Nephron (organoid): ENCODE data around the gene RAB39A.
"Not testable (repeated sequence)": the region's sequence is repeated elsewhere in the genome, so short reads cannot be mapped to it uniquely, and the experiment has no call there.

ENCODE experiments used
- H3K27ac Mint-ChIP-seq, 3 experiments: 2 replicates each; pipeline ENCODE4 v1.8.0; 2020; ENCODE audit warnings: mixed read lengths in 3 of 3, mild to moderate bottlenecking in 2 of 3, moderate library complexity in 1 of 3
- H3K27me3 Mint-ChIP-seq: 2 replicates; pipeline ENCODE4 v1.8.0; 2021; ENCODE audit warnings: low read depth, mild to moderate bottlenecking, moderate library complexity, mixed read lengths
- H3K36me3 Mint-ChIP-seq: 2 replicates; pipeline ENCODE4 v1.8.0; 2020; ENCODE audit warnings: low read depth, mixed read lengths
- H3K4me1 Mint-ChIP-seq: 2 replicates; pipeline ENCODE4 v1.8.0; 2020; ENCODE audit warnings: mixed read lengths
- H3K4me3 Mint-ChIP-seq, 3 experiments: 2 replicates each; pipeline ENCODE4 v1.8.0; 2020; ENCODE audit warnings: mild to moderate bottlenecking in 3 of 3, mixed read lengths in 3 of 3, moderate library complexity in 2 of 3
- H3K9me3 Mint-ChIP-seq: 2 replicates; pipeline ENCODE4 v1.8.0; 2020; ENCODE audit warnings: mixed read lengths
- TF ChIP-seq, protein P1 (sequence below), 3 experiments: fragments of 200-600 bp; sonication (generic); IDR thresholded peaks; one replicate each; pipeline ENCODE4 v1.5.0; 2021; ENCODE audit warnings: antibody characterized with exemption in 3 of 3; ENCODE audit not compliant: unreplicated experiment in 3 of 3

The RAB39A gene

GRCh38 chr11:107915229-107915628, 13.0 kb upstream of the RAB39A start:
- Mint-ChIP-seq H3K4me1 (no peaks in the 10 kb centered on the region), H3K27ac (no peak overlapping the region)
- TF ChIP-seq, protein P1, sequence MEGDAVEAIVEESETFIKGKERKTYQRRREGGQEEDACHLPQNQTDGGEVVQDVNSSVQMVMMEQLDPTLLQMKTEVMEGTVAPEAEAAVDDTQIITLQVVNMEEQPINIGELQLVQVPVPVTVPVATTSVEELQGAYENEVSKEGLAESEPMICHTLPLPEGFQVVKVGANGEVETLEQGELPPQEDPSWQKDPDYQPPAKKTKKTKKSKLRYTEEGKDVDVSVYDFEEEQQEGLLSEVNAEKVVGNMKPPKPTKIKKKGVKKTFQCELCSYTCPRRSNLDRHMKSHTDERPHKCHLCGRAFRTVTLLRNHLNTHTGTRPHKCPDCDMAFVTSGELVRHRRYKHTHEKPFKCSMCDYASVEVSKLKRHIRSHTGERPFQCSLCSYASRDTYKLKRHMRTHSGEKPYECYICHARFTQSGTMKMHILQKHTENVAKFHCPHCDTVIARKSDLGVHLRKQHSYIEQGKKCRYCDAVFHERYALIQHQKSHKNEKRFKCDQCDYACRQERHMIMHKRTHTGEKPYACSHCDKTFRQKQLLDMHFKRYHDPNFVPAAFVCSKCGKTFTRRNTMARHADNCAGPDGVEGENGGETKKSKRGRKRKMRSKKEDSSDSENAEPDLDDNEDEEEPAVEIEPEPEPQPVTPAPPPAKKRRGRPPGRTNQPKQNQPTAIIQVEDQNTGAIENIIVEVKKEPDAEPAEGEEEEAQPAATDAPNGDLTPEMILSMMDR (IDR thresholded peaks at IDR 0.05; ENCODE audit: unreplicated experiment in 3 of 3) = no peak

DNA sequence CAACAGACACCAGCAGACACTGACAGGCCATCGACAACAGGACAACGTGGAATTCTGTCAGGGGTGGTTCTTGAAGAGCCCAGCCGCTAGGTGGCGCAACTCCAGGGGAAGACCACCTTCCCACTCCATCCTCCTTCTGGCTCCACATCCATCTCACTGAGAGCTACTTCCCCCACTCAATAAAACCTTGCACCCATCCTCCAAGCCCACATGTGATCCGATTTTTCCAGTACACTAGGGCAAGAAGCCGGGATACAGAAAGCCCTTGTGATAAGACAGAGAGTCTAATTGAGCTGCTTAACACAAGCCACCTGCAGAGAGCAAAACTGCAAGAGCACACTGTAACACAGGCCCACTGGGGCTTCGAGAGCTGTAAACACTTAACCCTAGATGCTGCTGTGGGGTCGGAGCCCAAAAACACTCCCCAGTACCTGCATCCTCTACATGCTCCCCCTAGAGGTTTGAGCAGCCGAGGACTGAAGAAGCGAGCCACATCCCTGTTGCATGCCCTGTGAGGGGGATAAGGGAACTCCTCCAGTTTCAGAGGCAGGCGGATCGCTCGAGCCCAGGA, 11.5 kb upstream of the RAB39A start:
- TF ChIP-seq, protein P1 (IDR thresholded peaks at IDR 0.05; ENCODE audit: unreplicated experiment in 3 of 3) = peak in 1 of 3 experiments; percentile 43
- Mint-ChIP-seq H3K36me3 (no peaks in the 10 kb centered on the region), H3K4me1 (no peaks in the 10 kb centered on the region), H3K27ac (no peak overlapping the region), H3K27me3 (no peaks in the 10 kb centered on the region), H3K9me3 (no peaks in the 10 kb centered on the region), H3K4me3 (no peak overlapping the region)

More at GRCh38 chr11:107915229-107915628, 13.0 kb upstream of the RAB39A start:
- H3K27me3 Mint-ChIP-seq = no peaks in the 10 kb centered on the region
- H3K9me3 Mint-ChIP-seq = peaks cover 3% of the 10 kb centered on the region
- no peaks in the 10 kb centered on the region for H3K36me3 Mint-ChIP-seq
- H3K4me3 Mint-ChIP-seq = no peak overlapping the region

DNA sequence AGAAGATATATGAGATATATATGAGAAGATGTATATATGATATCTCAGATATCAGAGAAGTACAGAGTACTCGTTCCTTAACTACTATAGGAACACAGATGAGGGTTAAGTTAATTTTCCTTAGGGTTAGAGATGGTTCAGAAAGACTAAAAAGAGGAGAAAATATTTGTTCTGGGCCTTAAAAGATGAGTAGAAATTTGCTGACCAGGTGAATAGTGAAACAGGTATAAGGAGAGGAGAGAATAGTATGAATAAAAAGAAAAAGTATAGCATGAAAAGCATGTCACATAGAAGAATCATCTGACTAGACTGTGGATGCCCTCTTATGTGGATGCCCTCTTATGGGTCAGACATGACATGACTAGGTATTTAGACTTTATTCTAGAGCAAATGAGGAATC, 6.3 kb upstream of the RAB39A start:
- H3K27ac Mint-ChIP-seq = no peak overlapping the region
- TF ChIP-seq, protein P1 (IDR thresholded peaks at IDR 0.05; ENCODE audit: unreplicated experiment in 3 of 3) = no peak
- no peaks in the 10 kb centered on the region for H3K9me3 Mint-ChIP-seq
- no peak overlapping the region for H3K4me3 Mint-ChIP-seq
- no peaks in the 10 kb centered on the region for H3K4me1 Mint-ChIP-seq
- H3K36me3 Mint-ChIP-seq = no peaks in the 10 kb centered on the region
- peaks cover 24% of the 10 kb centered on the region for H3K27me3 Mint-ChIP-seq

- H3K9me3 Mint-ChIP-seq, H3K36me3 Mint-ChIP-seq, H3K27ac Mint-ChIP-seq, H3K4me1 Mint-ChIP-seq, H3K4me3 Mint-ChIP-seq: not testable (repeated sequence)
- peaks cover 27% of the 10 kb centered on the region for H3K27me3 Mint-ChIP-seq
These were observed 4.7 kb upstream of the RAB39A start for GRCh38 chr11:107923519-107923918.

DNA sequence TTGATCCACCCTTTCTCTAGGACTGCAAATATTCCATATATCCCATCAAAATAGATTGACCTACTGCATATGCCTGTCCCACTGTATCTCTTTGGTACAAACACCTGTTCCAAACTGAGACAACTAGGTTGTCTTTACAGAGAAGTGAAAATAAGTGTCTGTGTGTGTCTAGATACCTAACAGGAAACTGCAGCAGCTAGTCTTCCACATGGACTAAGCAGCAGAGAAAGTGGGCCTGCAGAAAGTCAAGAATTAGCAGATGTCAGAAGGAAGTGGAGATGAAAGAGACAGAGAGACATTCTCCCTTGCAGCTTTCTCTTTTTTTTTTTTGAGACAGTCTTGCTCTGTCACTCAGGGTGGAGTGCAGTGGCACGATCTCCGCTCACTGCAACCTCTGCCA, 3.9 kb upstream of the RAB39A start:
- H3K36me3 Mint-ChIP-seq = no peaks in the 10 kb centered on the region
- no peak overlapping the region for H3K27ac Mint-ChIP-seq
- no peak overlapping the region for H3K4me3 Mint-ChIP-seq
- peaks cover 31% of the 10 kb centered on the region for H3K27me3 Mint-ChIP-seq
- no peaks in the 10 kb centered on the region for H3K9me3 Mint-ChIP-seq
- TF ChIP-seq, protein P1 (IDR thresholded peaks at IDR 0.05; ENCODE audit: unreplicated experiment in 3 of 3) = no peak
- H3K4me1 Mint-ChIP-seq = peaks cover 5% of the 10 kb centered on the region

- Mint-ChIP-seq H3K36me3 (no peaks in the 10 kb centered on the region), H3K27me3 (peaks cover 38% of the 10 kb centered on the region), H3K9me3 (no peaks in the 10 kb centered on the region), H3K27ac (no peak overlapping the region), H3K4me3 (peak overlapping the region; percentile 77 to 80 (median 78)), H3K4me1 (peaks cover 5% of the 10 kb centered on the region)
- TF ChIP-seq, protein P1 (IDR thresholded peaks at IDR 0.05; ENCODE audit: unreplicated experiment in 3 of 3) = no peak
These were observed 689 bp upstream of the RAB39A start for GRCh38 chr11:107927559-107927958.
